ENCODE data around the gene COX5A.

DNA sequence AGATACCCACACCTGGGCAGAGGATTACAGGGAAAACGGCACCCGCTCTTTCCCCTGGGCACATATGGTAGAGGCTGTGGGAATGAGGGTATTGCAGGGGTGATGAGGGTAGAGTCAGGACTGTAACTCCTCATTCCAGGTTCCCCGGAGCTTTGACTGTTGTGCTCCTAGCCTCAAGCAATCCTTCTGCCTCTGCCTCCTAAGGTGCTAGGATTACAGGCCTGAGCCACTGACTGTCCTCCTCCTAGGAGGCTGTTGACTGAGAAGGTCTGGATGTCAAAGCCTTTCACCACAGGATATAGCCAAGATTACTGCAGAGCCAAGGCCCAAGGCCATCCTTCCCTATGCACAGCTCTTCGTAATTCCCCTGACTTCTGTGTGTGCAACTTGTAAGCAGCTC, 49.2 kb downstream of the COX5A start:
- TF ChIP-seq, protein P1, sequence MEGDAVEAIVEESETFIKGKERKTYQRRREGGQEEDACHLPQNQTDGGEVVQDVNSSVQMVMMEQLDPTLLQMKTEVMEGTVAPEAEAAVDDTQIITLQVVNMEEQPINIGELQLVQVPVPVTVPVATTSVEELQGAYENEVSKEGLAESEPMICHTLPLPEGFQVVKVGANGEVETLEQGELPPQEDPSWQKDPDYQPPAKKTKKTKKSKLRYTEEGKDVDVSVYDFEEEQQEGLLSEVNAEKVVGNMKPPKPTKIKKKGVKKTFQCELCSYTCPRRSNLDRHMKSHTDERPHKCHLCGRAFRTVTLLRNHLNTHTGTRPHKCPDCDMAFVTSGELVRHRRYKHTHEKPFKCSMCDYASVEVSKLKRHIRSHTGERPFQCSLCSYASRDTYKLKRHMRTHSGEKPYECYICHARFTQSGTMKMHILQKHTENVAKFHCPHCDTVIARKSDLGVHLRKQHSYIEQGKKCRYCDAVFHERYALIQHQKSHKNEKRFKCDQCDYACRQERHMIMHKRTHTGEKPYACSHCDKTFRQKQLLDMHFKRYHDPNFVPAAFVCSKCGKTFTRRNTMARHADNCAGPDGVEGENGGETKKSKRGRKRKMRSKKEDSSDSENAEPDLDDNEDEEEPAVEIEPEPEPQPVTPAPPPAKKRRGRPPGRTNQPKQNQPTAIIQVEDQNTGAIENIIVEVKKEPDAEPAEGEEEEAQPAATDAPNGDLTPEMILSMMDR (IDR thresholded peaks at IDR 0.05): no peak
- TF ChIP-seq EP300 (IDR thresholded peaks at IDR 0.05) (no peak), POLR2AphosphoS5 (IDR thresholded peaks at IDR 0.05) (no peak)
